NCI-H526 treated with DMSO at 0.1 percent for 48 hours (cell line): ENCODE data around the gene FAIM2.

ENCODE experiments used
- DNase-seq: peaks from one replicate; lab custom pipeline; 2025; lab: John Stamatoyannopoulos, UW

The FAIM2 gene

DNA sequence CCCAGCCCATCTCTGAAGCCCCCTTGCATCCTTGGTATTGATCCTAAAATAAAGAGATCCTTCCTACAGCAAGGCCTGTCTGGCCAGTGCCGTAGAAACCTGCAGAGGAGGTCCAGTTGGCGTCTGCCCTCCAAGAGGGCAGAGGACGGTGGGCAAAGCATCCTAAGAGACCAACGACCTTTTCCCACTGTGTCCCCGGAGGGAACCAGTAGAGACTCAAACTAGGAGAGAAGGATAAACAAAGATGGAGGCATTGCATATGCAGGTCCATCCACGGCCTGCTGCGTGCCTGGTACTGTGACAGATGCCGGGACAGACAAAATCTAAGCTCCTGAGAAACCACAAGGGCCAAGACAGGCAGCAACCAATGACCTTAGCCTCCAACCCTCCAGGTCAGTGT lies 79.3 kb downstream of the FAIM2 start:
- no peak for DNase-seq

DNA sequence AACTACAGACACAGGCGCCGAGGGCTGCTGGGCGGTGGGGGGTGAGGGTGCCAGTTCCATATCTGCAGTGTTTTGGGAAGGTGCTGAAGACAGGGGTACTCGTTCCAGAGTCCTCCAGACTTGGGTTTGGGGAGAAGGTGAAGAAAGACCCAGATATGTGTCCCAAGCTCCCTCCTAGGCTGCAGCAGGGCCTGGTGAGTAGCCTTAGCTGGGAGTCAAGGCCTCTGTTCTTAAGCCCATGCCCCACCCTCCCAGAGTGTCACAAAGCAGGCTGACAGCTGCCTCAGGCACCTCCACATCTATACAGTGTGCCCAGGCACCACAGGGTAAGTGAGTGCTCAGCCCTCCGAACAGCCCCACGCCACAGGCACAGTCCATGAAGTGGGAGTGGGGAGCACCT lies 79.7 kb downstream of the FAIM2 start:
- no peak for DNase-seq

DNA sequence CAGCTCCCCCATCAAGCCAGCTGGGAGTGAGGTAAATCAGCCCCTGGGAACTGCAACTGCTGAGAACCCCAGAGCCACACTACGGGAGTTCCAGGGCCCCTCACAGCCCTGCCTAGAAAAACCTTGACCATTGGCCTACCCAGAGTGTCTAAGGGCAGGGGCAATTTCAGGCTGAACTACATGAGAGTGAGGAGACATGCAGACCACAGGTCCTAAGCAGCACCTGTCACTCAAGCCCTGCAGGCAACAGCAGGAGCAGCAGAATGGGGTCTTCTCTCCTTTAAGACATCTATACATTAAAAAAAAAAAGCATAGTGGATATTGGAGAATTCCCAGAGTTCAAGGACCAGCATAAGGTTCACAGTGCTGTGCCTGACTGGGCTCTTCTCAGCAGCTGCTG lies 80.3 kb downstream of the FAIM2 start:
- DNase-seq = no peak

DNA sequence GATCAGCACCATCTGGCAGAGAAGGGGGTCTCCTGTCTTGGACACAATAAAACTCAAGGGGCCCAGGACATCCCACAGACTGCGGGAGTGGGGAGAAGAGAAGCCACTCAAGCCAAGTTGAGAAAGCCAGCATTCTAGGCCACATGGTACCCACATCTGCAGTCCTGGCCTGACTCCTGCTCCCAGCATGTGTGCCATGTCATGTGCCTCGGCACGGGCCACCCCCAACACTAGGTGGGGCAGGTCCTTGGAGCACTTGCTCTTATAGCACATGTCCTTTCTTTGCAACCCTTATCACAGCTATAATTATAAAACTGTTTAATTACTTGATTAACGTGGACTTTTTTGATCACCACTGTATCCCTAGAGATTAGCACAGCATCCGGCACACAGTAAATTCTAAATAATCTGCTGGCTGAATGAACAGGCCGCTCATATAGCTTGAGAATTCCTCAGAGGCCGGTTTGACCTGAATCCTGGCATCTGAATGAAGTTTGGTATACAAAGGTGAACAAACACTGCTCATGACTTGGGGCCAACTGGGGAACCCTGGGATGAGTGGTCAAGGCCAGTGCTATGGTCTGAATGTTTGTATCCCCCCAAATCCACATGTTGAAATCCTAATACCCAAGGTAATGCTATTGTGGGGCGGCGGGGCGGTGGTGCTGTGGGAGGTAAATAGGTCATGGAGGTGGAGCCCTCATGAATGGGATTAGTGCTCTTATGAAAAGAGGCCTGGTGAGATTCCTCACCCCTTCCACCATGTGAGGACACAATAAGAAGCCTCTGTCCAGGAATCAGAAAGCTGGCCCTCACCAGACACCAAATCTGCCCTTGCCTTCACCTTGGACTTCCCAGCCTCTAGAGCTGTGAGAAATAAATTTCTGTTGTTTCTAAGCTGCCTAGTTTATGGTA lies 82.1 kb downstream of the FAIM2 start:
- DNase-seq = no peak

DNA sequence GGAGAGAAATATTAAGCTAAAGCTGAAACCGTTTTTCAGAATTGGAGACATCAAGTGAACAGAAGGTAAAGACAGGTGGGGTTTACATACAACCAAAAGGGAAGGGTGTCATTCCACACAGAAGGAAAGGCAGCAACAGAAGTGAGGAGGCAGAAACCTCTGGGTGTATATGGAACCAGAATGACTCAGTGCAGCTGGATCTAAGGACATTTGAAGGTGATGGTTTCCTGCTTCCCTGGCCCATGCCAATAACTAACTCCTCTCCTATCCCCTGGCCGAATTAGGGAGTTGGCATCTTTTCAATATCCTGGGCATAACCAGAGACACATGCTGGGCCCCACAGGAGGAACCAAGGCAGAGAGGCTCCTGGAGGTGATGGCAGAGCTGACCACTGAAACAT lies 83.9 kb downstream of the FAIM2 start:
- no peak for DNase-seq

DNA sequence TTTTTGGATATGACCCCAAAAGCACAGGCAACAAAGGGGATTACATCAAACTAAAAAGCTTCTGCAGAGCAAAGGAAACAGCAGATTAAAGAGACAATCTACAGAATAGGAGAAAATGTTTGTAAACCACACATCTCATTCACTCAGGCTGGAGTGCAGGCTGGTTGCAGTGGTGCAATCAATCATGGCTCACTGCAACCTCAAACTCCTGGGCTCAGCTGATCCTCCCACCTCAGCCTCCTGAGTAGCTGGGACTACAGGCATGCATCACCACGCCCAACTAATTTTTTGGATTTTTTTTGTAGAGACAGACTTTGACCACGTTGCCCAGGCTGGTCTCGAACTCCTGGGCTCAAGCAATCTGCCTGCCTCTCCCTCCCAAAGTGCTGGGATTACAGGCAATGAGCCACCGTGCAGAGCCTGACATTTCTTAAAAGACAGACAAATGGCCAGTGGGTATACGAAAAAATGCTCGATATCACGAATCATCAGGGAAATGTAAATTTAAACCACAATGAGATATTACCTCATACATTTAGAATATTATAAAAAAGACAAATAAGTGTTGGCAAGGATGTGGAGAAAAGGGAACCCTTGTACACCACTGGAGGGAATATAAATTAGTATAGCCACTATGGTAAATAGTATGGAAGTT lies 85.3 kb downstream of the FAIM2 start:
- no peak for DNase-seq
